ENCODE results near the gene KCNH2. TPM values are rescaled to one million over a fixed set of nuclear protein-coding genes. Genes with fewer than 3 reads are reported as not detected.

KCNH2 gene
- polyA plus RNA-seq, 1 experiment = 0.06 TPM

GRCh38 chr7:150928541-150928940 lies 49.6 kb downstream of the KCNH2 start:
- Histone ChIP-seq H3K27me3 (ENCODE audit: control insufficient read depth, insufficient read depth, low read length) (no peaks in the 10 kb centered on the region; the same call in 1 of the 2 replicates), H3K4me3 (ENCODE audit: low read depth, low read length) (no peak overlapping the region), H3K36me3 (ENCODE audit: control insufficient read depth, insufficient read depth, low read length) (no peaks in the 10 kb centered on the region)
- no peak for TF ChIP-seq CTCF (IDR thresholded peaks at IDR 0.05; ENCODE audit: insufficient read depth, low read depth, low read length)
- no peak for DNase-seq (ENCODE audit: low read depth)
- CTCF ChIA-PET = interaction anchor here (1.0 to 1.8 kb wide), 3 partner anchors 28 to 150 kb away, joined by 3 to 5 read pairs (median 3); no protein-coding TSS in a partner anchor
- POLR2A ChIA-PET = no interaction called here

- Histone ChIP-seq H3K4me3 (ENCODE audit: low read depth, low read length) (no peak overlapping the region), H3K27me3 (ENCODE audit: control insufficient read depth, insufficient read depth, low read length) (no peaks in the 10 kb centered on the region; the same call in none of the 2 replicates), H3K36me3 (ENCODE audit: control insufficient read depth, insufficient read depth, low read length) (no peaks in the 10 kb centered on the region)
- no peak for TF ChIP-seq CTCF (IDR thresholded peaks at IDR 0.05; ENCODE audit: insufficient read depth, low read depth, low read length)
- CTCF ChIA-PET = interaction anchor here (1.8 kb wide), 1 partner anchor 30 kb away, joined by 5 read pairs; no protein-coding TSS in a partner anchor
- POLR2A ChIA-PET = no interaction called here
- DNase-seq (ENCODE audit: low read depth) = no peak
Measured at GRCh38 chr7:150927956-150928344, 50.2 kb downstream of the KCNH2 start.

GRCh38 chr7:150927157-150927955 lies 50.8 kb downstream of the KCNH2 start:
- Histone ChIP-seq H3K36me3 (ENCODE audit: control insufficient read depth, insufficient read depth, low read length) (no peaks in the 10 kb centered on the region), H3K4me3 (ENCODE audit: low read depth, low read length) (no peak overlapping the region), H3K27me3 (ENCODE audit: control insufficient read depth, insufficient read depth, low read length) (no peaks in the 10 kb centered on the region; the same call in none of the 2 replicates)
- ChIA-PET POLR2A (no interaction called here), CTCF (interaction anchor here (1.8 kb wide), 1 partner anchor 29 kb away, joined by 5 read pairs; no protein-coding TSS in a partner anchor)
- no peak for TF ChIP-seq CTCF (IDR thresholded peaks at IDR 0.05; ENCODE audit: insufficient read depth, low read depth, low read length)
- DNase-seq (ENCODE audit: low read depth) = no peak

GRCh38 chr7:150926066-150926465 lies 52.1 kb downstream of the KCNH2 start:
- no peaks in the 10 kb centered on the region for H3K36me3 ChIP-seq (ENCODE audit: control insufficient read depth, insufficient read depth, low read length)
- POLR2A ChIA-PET = no interaction called here
- no peak for DNase-seq (ENCODE audit: low read depth)
- no peaks in the 10 kb centered on the region; the same call in 1 of the 2 replicates for H3K27me3 ChIP-seq (ENCODE audit: control insufficient read depth, insufficient read depth, low read length)
- H3K4me3 ChIP-seq (ENCODE audit: low read depth, low read length) = no peak overlapping the region
- CTCF ChIA-PET = no interaction called here
- TF ChIP-seq CTCF (IDR thresholded peaks at IDR 0.05; ENCODE audit: insufficient read depth, low read depth, low read length) = no peak

- no peak overlapping the region for H3K4me3 ChIP-seq (ENCODE audit: low read depth, low read length)
- no peak for DNase-seq (ENCODE audit: low read depth)
- H3K36me3 ChIP-seq (ENCODE audit: control insufficient read depth, insufficient read depth, low read length) = no peaks in the 10 kb centered on the region
- CTCF ChIA-PET = interaction anchor here (0.9 to 1.0 kb wide), 2 partner anchors 26 to 65 kb away, joined by 3 read pairs; no protein-coding TSS in a partner anchor
- no peaks in the 10 kb centered on the region; the same call in 1 of the 2 replicates for H3K27me3 ChIP-seq (ENCODE audit: control insufficient read depth, insufficient read depth, low read length)
- TF ChIP-seq CTCF (IDR thresholded peaks at IDR 0.05; ENCODE audit: insufficient read depth, low read depth, low read length) = no peak
- POLR2A ChIA-PET = no interaction called here
Measured at GRCh38 chr7:150924369-150924781, 53.7 kb downstream of the KCNH2 start.

Measured in BJ (cell line).